Measurements from ENCODE around the gene CAPRIN2. TPM values are rescaled to one million over a fixed set of nuclear protein-coding genes. Genes with fewer than 3 reads are reported as not detected.

CAPRIN2 gene
- total RNA-seq, 1 experiment from 2014 or later = 29.5 TPM

DNA sequence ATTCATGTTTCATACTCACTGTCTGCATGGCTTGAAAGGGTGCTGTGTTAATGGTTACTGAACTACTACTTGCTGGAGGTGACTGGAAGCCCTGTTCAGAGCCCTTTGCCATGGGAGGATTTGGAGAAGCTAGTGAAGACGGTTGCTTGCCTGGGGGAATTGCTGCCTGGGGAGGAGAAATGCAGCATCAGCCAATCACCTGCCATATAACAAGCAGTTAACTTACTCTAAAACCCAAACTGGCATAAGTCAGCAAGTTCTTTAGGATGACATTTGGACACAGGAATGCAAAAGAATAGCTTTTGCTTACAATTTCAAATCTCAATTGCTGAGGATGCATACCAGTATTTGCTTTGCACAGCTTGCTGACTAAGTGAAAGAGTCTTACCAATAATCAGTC lies 35.7 kb downstream of the CAPRIN2 start:
- Histone ChIP-seq H3K4me2 (no peak overlapping the region), H2AFZ (no peak overlapping the region), H3F3A (ENCODE audit: insufficient read depth, low read depth) (peaks cover 4% of the 10 kb centered on the region; the same call in 1 of the 2 replicates), H3K4me1 (replicated peaks; ENCODE audit: insufficient read depth) (no peaks in the 10 kb centered on the region), H3K27ac (no peak overlapping the region), H3K4me3 (no peak overlapping the region), H3K27me3 (ENCODE audit: insufficient read depth, low read depth) (no peaks in the 10 kb centered on the region), H3K36me3 (ENCODE audit: low read depth) (peaks cover 57% of the 10 kb centered on the region), H3K9me2 (ENCODE audit: insufficient read depth) (no peaks in the 10 kb centered on the region), H3K9me3 (ENCODE audit: insufficient read depth, low read depth) (no peaks in the 10 kb centered on the region), H3K79me2 (ENCODE audit: low read depth) (0 out of 2 replicates have a peak, but pooled peaks cover 4% of the 10 kb centered on the region), H4K20me1 (ENCODE audit: insufficient read depth) (no peaks in the 10 kb centered on the region; the same call in 1 of the 2 replicates)
- DNase-seq = no peak
- CTCF ChIA-PET = no interaction called here
- POLR2A ChIA-PET (ENCODE audit: unreplicated experiment) = no interaction called here
- intact Hi-C loops (cut with micrococcal nuclease; ENCODE audit: unreplicated experiment) = no loop called here
- BruUV-seq (replicated peaks) = no TSS peak
- TF ChIP-seq EZH2 (IDR thresholded peaks at IDR 0.05; ENCODE audit: low read depth) = no peak
- TF ChIP-seq, protein P1, sequence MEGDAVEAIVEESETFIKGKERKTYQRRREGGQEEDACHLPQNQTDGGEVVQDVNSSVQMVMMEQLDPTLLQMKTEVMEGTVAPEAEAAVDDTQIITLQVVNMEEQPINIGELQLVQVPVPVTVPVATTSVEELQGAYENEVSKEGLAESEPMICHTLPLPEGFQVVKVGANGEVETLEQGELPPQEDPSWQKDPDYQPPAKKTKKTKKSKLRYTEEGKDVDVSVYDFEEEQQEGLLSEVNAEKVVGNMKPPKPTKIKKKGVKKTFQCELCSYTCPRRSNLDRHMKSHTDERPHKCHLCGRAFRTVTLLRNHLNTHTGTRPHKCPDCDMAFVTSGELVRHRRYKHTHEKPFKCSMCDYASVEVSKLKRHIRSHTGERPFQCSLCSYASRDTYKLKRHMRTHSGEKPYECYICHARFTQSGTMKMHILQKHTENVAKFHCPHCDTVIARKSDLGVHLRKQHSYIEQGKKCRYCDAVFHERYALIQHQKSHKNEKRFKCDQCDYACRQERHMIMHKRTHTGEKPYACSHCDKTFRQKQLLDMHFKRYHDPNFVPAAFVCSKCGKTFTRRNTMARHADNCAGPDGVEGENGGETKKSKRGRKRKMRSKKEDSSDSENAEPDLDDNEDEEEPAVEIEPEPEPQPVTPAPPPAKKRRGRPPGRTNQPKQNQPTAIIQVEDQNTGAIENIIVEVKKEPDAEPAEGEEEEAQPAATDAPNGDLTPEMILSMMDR (conservative IDR thresholded peaks at IDR 0.05) = no peak

DNA sequence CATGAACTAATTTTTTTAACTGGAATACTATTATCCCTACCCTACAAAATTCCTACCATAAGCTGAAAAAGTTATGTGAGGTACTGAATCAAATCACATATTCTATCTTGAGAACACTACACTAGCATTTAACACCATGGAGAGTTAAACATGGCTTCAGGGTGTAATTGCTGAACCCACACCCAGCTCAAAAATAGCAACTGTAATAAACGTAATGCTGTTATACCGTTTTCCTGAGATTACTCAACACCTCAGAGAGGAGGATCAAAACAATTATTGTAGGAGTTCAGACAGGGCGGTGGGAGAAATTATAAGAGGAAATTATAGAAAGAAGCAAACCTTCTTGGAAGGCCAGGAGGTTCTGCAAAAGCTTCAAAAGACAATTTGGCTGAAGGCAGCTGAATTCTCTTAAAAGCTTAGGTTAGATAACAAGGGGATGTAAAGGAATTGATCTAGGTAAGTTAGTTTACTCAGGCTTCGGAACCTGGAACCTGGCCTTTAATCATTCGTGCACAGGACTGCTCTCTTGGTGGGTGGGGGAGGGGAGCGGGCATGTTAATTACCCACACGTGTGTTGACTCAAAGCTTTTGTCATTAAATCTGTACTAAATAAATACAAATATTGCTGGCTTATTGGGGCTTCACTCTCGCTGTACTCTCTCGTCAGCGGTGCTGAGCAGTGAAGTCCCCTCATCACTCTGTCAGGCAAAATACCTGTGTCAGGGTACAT lies 47.0 kb downstream of the CAPRIN2 start:
- H3K9me2 ChIP-seq (ENCODE audit: insufficient read depth) = no peaks in the 10 kb centered on the region
- no peaks in the 10 kb centered on the region for H3K4me1 ChIP-seq (replicated peaks; ENCODE audit: insufficient read depth)
- ChIA-PET CTCF (no interaction called here), POLR2A (ENCODE audit: unreplicated experiment) (interaction anchor here (0.6 kb wide), 1 partner anchor 534 kb away, joined by 4 read pairs; no protein-coding TSS in a partner anchor)
- TF ChIP-seq, protein P1 (conservative IDR thresholded peaks at IDR 0.05) = no peak
- TF ChIP-seq EZH2 (IDR thresholded peaks at IDR 0.05; ENCODE audit: low read depth) = no peak
- no TSS peak for BruUV-seq (replicated peaks)
- H3K36me3 ChIP-seq (ENCODE audit: low read depth) = peaks cover 15% of the 10 kb centered on the region; the same call in 1 of the 2 replicates
- no peak overlapping the region for H3K4me2 ChIP-seq
- no peaks in the 10 kb centered on the region for H3K27me3 ChIP-seq (ENCODE audit: insufficient read depth, low read depth)
- no peaks in the 10 kb centered on the region; the same call in 1 of the 2 replicates for H3F3A ChIP-seq (ENCODE audit: insufficient read depth, low read depth)
- no peaks in the 10 kb centered on the region for H3K9me3 ChIP-seq (ENCODE audit: insufficient read depth, low read depth)
- DNase-seq = no peak
- intact Hi-C loops (cut with micrococcal nuclease; ENCODE audit: unreplicated experiment) = no loop called here
- H3K27ac ChIP-seq = no peak overlapping the region
- H2AFZ ChIP-seq = no peak overlapping the region
- H3K4me3 ChIP-seq = no peak overlapping the region
- H3K79me2 ChIP-seq (ENCODE audit: low read depth) = no peaks in the 10 kb centered on the region
- no peaks in the 10 kb centered on the region for H4K20me1 ChIP-seq (ENCODE audit: insufficient read depth)

DNA sequence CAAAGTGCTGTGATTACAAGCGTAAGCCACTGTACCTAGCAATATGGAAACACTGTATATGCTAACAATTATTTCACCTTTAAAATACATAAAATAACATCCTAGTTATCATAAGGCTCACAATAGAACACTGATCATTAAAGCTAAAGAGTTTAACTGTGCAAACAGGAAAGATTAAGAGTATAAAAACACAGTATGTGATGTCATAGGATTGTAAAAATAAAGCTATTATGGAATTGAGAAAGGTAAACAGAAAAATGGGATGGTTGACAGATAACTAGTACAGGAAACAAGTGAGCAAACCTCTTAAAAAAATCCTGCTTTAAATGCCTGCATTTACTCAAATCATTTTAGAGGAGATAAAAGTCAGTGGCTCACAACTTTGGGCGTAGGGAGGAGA lies 48.3 kb downstream of the CAPRIN2 start:
- no peaks in the 10 kb centered on the region for H3K27me3 ChIP-seq (ENCODE audit: insufficient read depth, low read depth)
- H3F3A ChIP-seq (ENCODE audit: insufficient read depth, low read depth) = no peaks in the 10 kb centered on the region; the same call in 1 of the 2 replicates
- H4K20me1 ChIP-seq (ENCODE audit: insufficient read depth) = no peaks in the 10 kb centered on the region
- BruUV-seq (replicated peaks) = no TSS peak
- H3K4me2 ChIP-seq = no peak overlapping the region
- POLR2A ChIA-PET (ENCODE audit: unreplicated experiment) = interaction anchor here (0.6 kb wide), 1 partner anchor 1049 kb away, joined by 3 read pairs; no protein-coding TSS in a partner anchor
- H3K36me3 ChIP-seq (ENCODE audit: low read depth) = peaks cover 15% of the 10 kb centered on the region; the same call in 1 of the 2 replicates
- H2AFZ ChIP-seq = no peak overlapping the region
- CTCF ChIA-PET = no interaction called here
- H3K9me3 ChIP-seq (ENCODE audit: insufficient read depth, low read depth) = no peaks in the 10 kb centered on the region
- no peak for DNase-seq
- H3K79me2 ChIP-seq (ENCODE audit: low read depth) = no peaks in the 10 kb centered on the region
- TF ChIP-seq, protein P1 (conservative IDR thresholded peaks at IDR 0.05) = no peak
- TF ChIP-seq EZH2 (IDR thresholded peaks at IDR 0.05; ENCODE audit: low read depth) = no peak
- no peak overlapping the region for H3K27ac ChIP-seq
- no peaks in the 10 kb centered on the region for H3K4me1 ChIP-seq (replicated peaks; ENCODE audit: insufficient read depth)
- H3K4me3 ChIP-seq = no peak overlapping the region
- H3K9me2 ChIP-seq (ENCODE audit: insufficient read depth) = no peaks in the 10 kb centered on the region
- intact Hi-C loops (cut with micrococcal nuclease; ENCODE audit: unreplicated experiment) = no loop called here
